Caco-2 (cell line): ENCODE data around the gene TP53BP1. TPM values are rescaled to one million over a fixed set of nuclear protein-coding genes. Genes with fewer than 3 reads are reported as not detected.

ENCODE experiments used
- BruUV-seq: library from RNA; stranded (reverse); fragments of 400-500 nt; replicated peaks from 2 replicates; lab custom pipeline; 2021; lab: Mats Ljungman, UMichigan
- CTCF ChIA-PET: fragments of 300-600 bp; sonication (Branson Sonifier 250); formaldehyde crosslinking; loops from one replicate; lab custom pipeline; 2022; ENCODE audit warnings: antibody characterized with exemption; lab: Charles Lee
- POLR2A ChIA-PET: fragments of 300-600 bp; sonication (Branson Sonifier 250); formaldehyde crosslinking; loops from one replicate; lab custom pipeline; 2022; ENCODE audit warnings: antibody characterized with exemption; lab: Charles Lee
- DNase-seq, 2 experiments: peaks; one replicate each; pipeline versions ENCODE4 v3.0.0 to v3.0.0-alpha.2; 2020 to 2022
- H3K27me3 ChIP-seq: replicated peaks from 2 replicates; pipeline ENCODE4 v1.6.0; 2011; ENCODE audit warnings: low read length; ENCODE audit not compliant: control insufficient read depth, insufficient read depth
- H3K36me3 ChIP-seq: 2 replicates; pipeline ENCODE4 v1.5.1; 2011; ENCODE audit warnings: low read length; ENCODE audit not compliant: control insufficient read depth, insufficient read depth
- H3K4me1 ChIP-seq: fragments of 250-450 bp; sonication (Bioruptor Pico); 2 replicates; pipeline ENCODE4 v1.5.1; 2020; ENCODE audit warnings: mild to moderate bottlenecking
- H3K4me3 ChIP-seq: 2 replicates; pipeline ENCODE4 v1.5.1; 2011; ENCODE audit warnings: low read depth, mild to moderate bottlenecking, control low read depth, low read length
- H3K9me3 ChIP-seq: fragments of 250-450 bp; sonication (Bioruptor Pico); 2 replicates; pipeline ENCODE4 v1.5.1; 2020; ENCODE audit warnings: mild to moderate bottlenecking, moderate library complexity
- H3K27ac Mint-ChIP-seq: one replicate; pipeline ENCODE4 v1.8.0; 2022; ENCODE audit warnings: mixed read lengths; ENCODE audit not compliant: unreplicated experiment
- H3K27me3 Mint-ChIP-seq: one replicate; pipeline ENCODE4 v1.8.0; 2022; ENCODE audit warnings: mixed read lengths; ENCODE audit not compliant: insufficient read depth, unreplicated experiment
- H3K36me3 Mint-ChIP-seq: one replicate; pipeline ENCODE4 v1.8.0; 2022; ENCODE audit warnings: mild to moderate bottlenecking, mixed read lengths; ENCODE audit not compliant: insufficient read depth, unreplicated experiment
- H3K4me1 Mint-ChIP-seq: one replicate; pipeline ENCODE4 v1.8.0; 2022; ENCODE audit warnings: low read depth, mixed read lengths; ENCODE audit not compliant: unreplicated experiment
- H3K4me3 Mint-ChIP-seq: one replicate; pipeline ENCODE4 v1.8.0; 2022; ENCODE audit warnings: mild to moderate bottlenecking, moderate library complexity, mixed read lengths; ENCODE audit not compliant: unreplicated experiment
- H3K9me3 Mint-ChIP-seq: one replicate; pipeline ENCODE4 v1.8.0; 2022; ENCODE audit warnings: mixed read lengths; ENCODE audit not compliant: unreplicated experiment
- CTCF ChIP-seq, 2 experiments: fragments of 200-600 bp in 1 of 2; IDR thresholded peaks; 1 replicate in 1 of 2; 2 replicates in 1 of 2; pipeline versions ENCODE4 v1.5.1 to v1.8.0; 2011 to 2022; ENCODE audit warnings: antibody characterized with exemption in 1 of 2, control low read depth in 1 of 2, inconsistent platforms in 1 of 2, low read depth in 1 of 2, low read length in 1 of 2, mild to moderate bottlenecking in 1 of 2, moderate library complexity in 1 of 2; ENCODE audit not compliant: insufficient read depth in 1 of 2, severe bottlenecking in 1 of 2, unreplicated experiment in 1 of 2
- intact Hi-C: fragments of 100-400 bp; cut with micrococcal nuclease; formaldehyde crosslinking; loops from one replicate; pipeline ENCODE4 v1.10.0; 2022; ENCODE audit not compliant: unreplicated experiment
- total RNA-seq: library from RNA; stranded (reverse); gene quantifications from 2 replicates; pipeline ENCODE4 v1.2.3, GENCODE V29; 2022

TP53BP1 gene
- total RNA-seq, 1 experiment from 2014 or later = 39.8 TPM

- no peaks in the 10 kb centered on the region for H3K9me3 ChIP-seq
- intact Hi-C loops = no loop called here
- H3K4me1 Mint-ChIP-seq = peaks cover 42% of the 10 kb centered on the region
- peak in 1 of 2 experiments; percentile 45 for DNase-seq
- no peak overlapping the region for H3K4me3 Mint-ChIP-seq
- H3K27ac Mint-ChIP-seq = no peak overlapping the region
- CTCF ChIA-PET = interaction anchor here (0.8 to 1.4 kb wide), 7 partner anchors 8 to 138 kb away, joined by 3 to 10 read pairs (median 6); partner anchors contain the start of gene TP53BP1
- peaks cover 9% of the 10 kb centered on the region; the same call in 1 of the 2 replicates for H3K4me1 ChIP-seq
- no TSS peak for BruUV-seq
- peaks cover 20% of the 10 kb centered on the region for H3K36me3 Mint-ChIP-seq
- peaks cover 5% of the 10 kb centered on the region for H3K27me3 Mint-ChIP-seq
- H3K36me3 ChIP-seq = no peaks in the 10 kb centered on the region
- peak; percentile 67 to 71 for TF ChIP-seq CTCF (IDR thresholded peaks at IDR 0.05; ENCODE audit: insufficient read depth in 1 of 2, low read depth in 1 of 2, low read length in 1 of 2, severe bottlenecking in 1 of 2, unreplicated experiment in 1 of 2)
- no peak overlapping the region for H3K4me3 ChIP-seq
- H3K9me3 Mint-ChIP-seq = no peaks in the 10 kb centered on the region
- POLR2A ChIA-PET = interaction anchor here (0.8 kb wide), 1 partner anchor 73 kb away, joined by 3 read pairs; no protein-coding TSS in a partner anchor
- H3K27me3 ChIP-seq = no peaks in the 10 kb centered on the region; the same call in 1 of the 2 replicates
These were observed 21.5 kb upstream of the TP53BP1 start for GRCh38 chr15:43514241-43515057.

- peaks cover 34% of the 10 kb centered on the region for H3K4me1 Mint-ChIP-seq
- H3K36me3 Mint-ChIP-seq = peaks cover 20% of the 10 kb centered on the region
- H3K36me3 ChIP-seq = no peaks in the 10 kb centered on the region
- H3K9me3 Mint-ChIP-seq = no peaks in the 10 kb centered on the region
- peaks cover 9% of the 10 kb centered on the region; the same call in 1 of the 2 replicates for H3K4me1 ChIP-seq
- TF ChIP-seq CTCF (IDR thresholded peaks at IDR 0.05; ENCODE audit: insufficient read depth in 1 of 2, low read depth in 1 of 2, low read length in 1 of 2, severe bottlenecking in 1 of 2, unreplicated experiment in 1 of 2) = no peak
- H3K4me3 ChIP-seq = no peak overlapping the region
- ChIA-PET CTCF (interaction anchor here (0.6 to 1.4 kb wide), 4 partner anchors 10 to 72 kb away, joined by 3 to 10 read pairs (median 4); no protein-coding TSS in a partner anchor), POLR2A (interaction anchor here (0.8 kb wide), 1 partner anchor 72 kb away, joined by 3 read pairs; no protein-coding TSS in a partner anchor)
- no peak overlapping the region for H3K27ac Mint-ChIP-seq
- H3K9me3 ChIP-seq = no peaks in the 10 kb centered on the region
- H3K4me3 Mint-ChIP-seq = no peak overlapping the region
- DNase-seq = no peak
- H3K27me3 Mint-ChIP-seq = peaks cover 5% of the 10 kb centered on the region
- no peaks in the 10 kb centered on the region; the same call in 1 of the 2 replicates for H3K27me3 ChIP-seq
- intact Hi-C loops = no loop called here
- BruUV-seq = no TSS peak
These were observed 20.6 kb upstream of the TP53BP1 start for GRCh38 chr15:43513550-43513949.
